Endothelial cell (in vitro differentiated cells): ENCODE data around the gene LNP1. TPM values are rescaled to one million over a fixed set of nuclear protein-coding genes. Genes with fewer than 3 reads are reported as not detected.

ENCODE experiments used
- DNase-seq: peaks from one replicate; pipeline ENCODE4 v3.0.0; 2021; ENCODE audit warnings: low spot score
- H3K27ac Mint-ChIP-seq: one replicate; pipeline ENCODE4 v1.8.0; 2021; ENCODE audit warnings: mixed read lengths, inconsistent platforms; ENCODE audit not compliant: unreplicated experiment
- H3K27me3 Mint-ChIP-seq: one replicate; pipeline ENCODE4 v1.8.0; 2021; ENCODE audit warnings: mild to moderate bottlenecking, moderate library complexity, mixed read lengths, inconsistent platforms; ENCODE audit not compliant: unreplicated experiment
- H3K36me3 Mint-ChIP-seq: one replicate; pipeline ENCODE4 v1.8.0; 2021; ENCODE audit warnings: mild to moderate bottlenecking, low read depth, mixed read lengths, inconsistent platforms; ENCODE audit not compliant: unreplicated experiment
- H3K4me1 Mint-ChIP-seq: one replicate; pipeline ENCODE4 v1.8.0; 2021; ENCODE audit warnings: mild to moderate bottlenecking, mixed read lengths, inconsistent platforms; ENCODE audit not compliant: unreplicated experiment
- H3K4me3 Mint-ChIP-seq: one replicate; pipeline ENCODE4 v1.8.0; 2021; ENCODE audit warnings: mild to moderate bottlenecking, mixed read lengths, inconsistent platforms; ENCODE audit not compliant: unreplicated experiment
- H3K9me3 Mint-ChIP-seq: one replicate; pipeline ENCODE4 v1.8.0; 2021; ENCODE audit warnings: mixed read lengths, inconsistent platforms; ENCODE audit not compliant: unreplicated experiment
- CTCF ChIP-seq: fragments of 200-600 bp; sonication (generic); IDR thresholded peaks from one replicate; pipeline ENCODE4 v1.5.0; 2021; ENCODE audit warnings: antibody characterized with exemption; ENCODE audit not compliant: unreplicated experiment
- total RNA-seq: library from RNA; stranded (reverse); fragmentation: NEBNext Ultra II Directional; extraction: Animal tissue kit (Norgen Biotek cat#: 25700); gene quantifications from one replicate; pipeline ENCODE4 v1.2.1, GENCODE V29; 2021; ENCODE audit not compliant: unreplicated experiment

LNP1 gene
- total RNA-seq, 1 donor from 2014 or later, result 0.67 TPM

- DNase-seq, result no peak
- H3K27me3 Mint-ChIP-seq, result no peaks in the 10 kb centered on the region
- H3K4me3 Mint-ChIP-seq, result no peak overlapping the region
- H3K9me3 Mint-ChIP-seq, result no peaks in the 10 kb centered on the region
- H3K4me1 Mint-ChIP-seq, result no peaks in the 10 kb centered on the region
- H3K36me3 Mint-ChIP-seq, result peaks cover 13% of the 10 kb centered on the region
- H3K27ac Mint-ChIP-seq, result no peak overlapping the region
- no peak for TF ChIP-seq CTCF
Measured at GRCh38 chr3:100359035-100359434, 42.3 kb upstream of the LNP1 start.

- TF ChIP-seq CTCF, result no peak
- Mint-ChIP-seq H3K4me3 (no peak overlapping the region), H3K9me3 (no peaks in the 10 kb centered on the region)
Measured at GRCh38 chr3:100360757-100361496, 40.4 kb upstream of the LNP1 start.

GRCh38 chr3:100361897-100362296 is 39.4 kb upstream of the LNP1 start:
- Mint-ChIP-seq H3K36me3 (peaks cover 17% of the 10 kb centered on the region), H3K4me3 (no peak overlapping the region), H3K9me3 (no peaks in the 10 kb centered on the region), H3K4me1 (no peaks in the 10 kb centered on the region), H3K27me3 (no peaks in the 10 kb centered on the region), H3K27ac (no peak overlapping the region)
- DNase-seq, result no peak
- no peak for TF ChIP-seq CTCF

More at GRCh38 chr3:100360757-100361496, 40.4 kb upstream of the LNP1 start:
- Mint-ChIP-seq H3K27ac (no peak overlapping the region), H3K27me3 (no peaks in the 10 kb centered on the region), H3K4me1 (no peaks in the 10 kb centered on the region), H3K36me3 (peaks cover 15% of the 10 kb centered on the region)
- DNase-seq, result no peak

GRCh38 chr3:100364421-100364820 is 36.9 kb upstream of the LNP1 start:
- Mint-ChIP-seq H3K27me3 (no peaks in the 10 kb centered on the region), H3K36me3 (peaks cover 17% of the 10 kb centered on the region), H3K4me3 (no peak overlapping the region), H3K4me1 (no peaks in the 10 kb centered on the region), H3K9me3 (no peaks in the 10 kb centered on the region), H3K27ac (no peak overlapping the region)
- DNase-seq, result no peak
- TF ChIP-seq CTCF, result no peak

GRCh38 chr3:100366424-100366823 is 34.9 kb upstream of the LNP1 start:
- Mint-ChIP-seq H3K36me3 (peaks cover 12% of the 10 kb centered on the region), H3K27ac (no peak overlapping the region), H3K27me3 (no peaks in the 10 kb centered on the region), H3K4me3 (no peak overlapping the region), H3K9me3 (no peaks in the 10 kb centered on the region), H3K4me1 (no peaks in the 10 kb centered on the region)
- TF ChIP-seq CTCF, result no peak
- DNase-seq, result no peak
